Measurements from ENCODE around the gene STIM1.

STIM1 gene

GRCh38 chr11:3822312-3822711 lies 33.2 kb upstream of the STIM1 start:
- TF ChIP-seq RARB (CRISPR knock-in tag; IDR thresholded peaks at IDR 0.05) (no peak), SNAI2 (CRISPR knock-in tag; IDR thresholded peaks at IDR 0.05) (no peak), PATZ1 (CRISPR knock-in tag; IDR thresholded peaks at IDR 0.05; ENCODE audit: borderline replicate concordance) (no peak), ZNF70 (CRISPR knock-in tag; IDR thresholded peaks at IDR 0.05) (no peak), BACH2 (CRISPR knock-in tag; IDR thresholded peaks at IDR 0.05; ENCODE audit: borderline replicate concordance) (no peak)
- no peak for ATAC-seq

DNA sequence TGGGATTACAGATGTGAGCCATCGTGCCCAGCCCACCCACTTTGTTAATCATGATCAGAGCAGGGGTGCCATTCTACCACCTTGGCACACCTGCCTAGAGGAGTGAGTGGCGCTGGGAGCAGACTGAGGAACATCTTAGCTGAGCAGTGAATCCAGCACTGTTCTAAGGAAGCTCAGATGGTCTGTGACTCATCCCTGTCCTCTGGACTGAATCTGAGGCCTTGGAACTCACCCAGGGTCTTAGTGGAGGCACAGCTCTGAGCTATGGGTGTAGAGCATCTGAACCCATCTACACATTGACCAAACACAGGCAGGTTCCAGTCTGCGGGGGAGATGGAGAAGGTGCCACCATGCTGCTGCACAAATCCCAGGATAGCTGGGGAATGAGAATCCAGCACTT lies 32.2 kb upstream of the STIM1 start:
- peak; percentile 79 for ATAC-seq
- no peak for TF ChIP-seq ZFP3 (CRISPR knock-in tag; IDR thresholded peaks at IDR 0.05)
- TF ChIP-seq, protein P1, sequence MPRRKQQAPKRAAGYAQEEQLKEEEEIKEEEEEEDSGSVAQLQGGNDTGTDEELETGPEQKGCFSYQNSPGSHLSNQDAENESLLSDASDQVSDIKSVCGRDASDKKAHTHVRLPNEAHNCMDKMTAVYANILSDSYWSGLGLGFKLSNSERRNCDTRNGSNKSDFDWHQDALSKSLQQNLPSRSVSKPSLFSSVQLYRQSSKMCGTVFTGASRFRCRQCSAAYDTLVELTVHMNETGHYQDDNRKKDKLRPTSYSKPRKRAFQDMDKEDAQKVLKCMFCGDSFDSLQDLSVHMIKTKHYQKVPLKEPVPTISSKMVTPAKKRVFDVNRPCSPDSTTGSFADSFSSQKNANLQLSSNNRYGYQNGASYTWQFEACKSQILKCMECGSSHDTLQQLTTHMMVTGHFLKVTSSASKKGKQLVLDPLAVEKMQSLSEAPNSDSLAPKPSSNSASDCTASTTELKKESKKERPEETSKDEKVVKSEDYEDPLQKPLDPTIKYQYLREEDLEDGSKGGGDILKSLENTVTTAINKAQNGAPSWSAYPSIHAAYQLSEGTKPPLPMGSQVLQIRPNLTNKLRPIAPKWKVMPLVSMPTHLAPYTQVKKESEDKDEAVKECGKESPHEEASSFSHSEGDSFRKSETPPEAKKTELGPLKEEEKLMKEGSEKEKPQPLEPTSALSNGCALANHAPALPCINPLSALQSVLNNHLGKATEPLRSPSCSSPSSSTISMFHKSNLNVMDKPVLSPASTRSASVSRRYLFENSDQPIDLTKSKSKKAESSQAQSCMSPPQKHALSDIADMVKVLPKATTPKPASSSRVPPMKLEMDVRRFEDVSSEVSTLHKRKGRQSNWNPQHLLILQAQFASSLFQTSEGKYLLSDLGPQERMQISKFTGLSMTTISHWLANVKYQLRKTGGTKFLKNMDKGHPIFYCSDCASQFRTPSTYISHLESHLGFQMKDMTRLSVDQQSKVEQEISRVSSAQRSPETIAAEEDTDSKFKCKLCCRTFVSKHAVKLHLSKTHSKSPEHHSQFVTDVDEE (CRISPR knock-in tag; IDR thresholded peaks at IDR 0.05), result no peak
- TF ChIP-seq CSDC2 (CRISPR knock-in tag; IDR thresholded peaks at IDR 0.05), result no peak
- no peak for TF ChIP-seq ISL1 (CRISPR knock-in tag; IDR thresholded peaks at IDR 0.05)
- TF ChIP-seq TOX (CRISPR knock-in tag; IDR thresholded peaks at IDR 0.05; ENCODE audit: borderline replicate concordance), result no peak
- no peak for TF ChIP-seq ZC3H10 (CRISPR knock-in tag; IDR thresholded peaks at IDR 0.05)
- no peak for TF ChIP-seq ZNF70 (CRISPR knock-in tag; IDR thresholded peaks at IDR 0.05)
- TF ChIP-seq ZFP30 (CRISPR knock-in tag; IDR thresholded peaks at IDR 0.05), result no peak
- TF ChIP-seq PPARA (CRISPR knock-in tag; IDR thresholded peaks at IDR 0.05; ENCODE audit: borderline replicate concordance), result no peak
- TF ChIP-seq BACH2 (CRISPR knock-in tag; IDR thresholded peaks at IDR 0.05; ENCODE audit: borderline replicate concordance), result no peak
- no peak for TF ChIP-seq ZNF565 (CRISPR knock-in tag; conservative IDR thresholded peaks at IDR 0.05; ENCODE audit: low read depth)
- no peak for TF ChIP-seq GLIS3 (CRISPR knock-in tag; IDR thresholded peaks at IDR 0.05)

GRCh38 chr11:3823762-3824506 lies 31.5 kb upstream of the STIM1 start:
- ATAC-seq, result no peak
- TF ChIP-seq ISL1 (CRISPR knock-in tag; IDR thresholded peaks at IDR 0.05) (no peak), TCF4 (CRISPR knock-in tag; IDR thresholded peaks at IDR 0.05; ENCODE audit: borderline replicate concordance) (no peak), TOX (CRISPR knock-in tag; IDR thresholded peaks at IDR 0.05; ENCODE audit: borderline replicate concordance) (no peak), ZC3H10 (CRISPR knock-in tag; IDR thresholded peaks at IDR 0.05) (no peak), PPARA (CRISPR knock-in tag; IDR thresholded peaks at IDR 0.05; ENCODE audit: borderline replicate concordance) (no peak), CREB5 (CRISPR knock-in tag; IDR thresholded peaks at IDR 0.05; ENCODE audit: low read depth) (no peak), SNAI2 (CRISPR knock-in tag; IDR thresholded peaks at IDR 0.05) (no peak), BACH2 (CRISPR knock-in tag; IDR thresholded peaks at IDR 0.05; ENCODE audit: borderline replicate concordance) (no peak), CSDC2 (CRISPR knock-in tag; IDR thresholded peaks at IDR 0.05) (no peak), ESRRG (CRISPR knock-in tag; IDR thresholded peaks at IDR 0.05) (no peak), ZNF8 (CRISPR knock-in tag; IDR thresholded peaks at IDR 0.05) (no peak), CSRNP3 (CRISPR knock-in tag; IDR thresholded peaks at IDR 0.05) (no peak), OSR1 (CRISPR knock-in tag; IDR thresholded peaks at IDR 0.05) (no peak), RARB (CRISPR knock-in tag; IDR thresholded peaks at IDR 0.05) (no peak), ARNTL (CRISPR knock-in tag; IDR thresholded peaks at IDR 0.05; ENCODE audit: borderline replicate concordance, low read depth) (no peak), PATZ1 (CRISPR knock-in tag; IDR thresholded peaks at IDR 0.05; ENCODE audit: borderline replicate concordance) (no peak), ZNF565 (CRISPR knock-in tag; conservative IDR thresholded peaks at IDR 0.05; ENCODE audit: low read depth) (no peak), ZFP3 (CRISPR knock-in tag; IDR thresholded peaks at IDR 0.05) (no peak)
- TF ChIP-seq, protein P2, sequence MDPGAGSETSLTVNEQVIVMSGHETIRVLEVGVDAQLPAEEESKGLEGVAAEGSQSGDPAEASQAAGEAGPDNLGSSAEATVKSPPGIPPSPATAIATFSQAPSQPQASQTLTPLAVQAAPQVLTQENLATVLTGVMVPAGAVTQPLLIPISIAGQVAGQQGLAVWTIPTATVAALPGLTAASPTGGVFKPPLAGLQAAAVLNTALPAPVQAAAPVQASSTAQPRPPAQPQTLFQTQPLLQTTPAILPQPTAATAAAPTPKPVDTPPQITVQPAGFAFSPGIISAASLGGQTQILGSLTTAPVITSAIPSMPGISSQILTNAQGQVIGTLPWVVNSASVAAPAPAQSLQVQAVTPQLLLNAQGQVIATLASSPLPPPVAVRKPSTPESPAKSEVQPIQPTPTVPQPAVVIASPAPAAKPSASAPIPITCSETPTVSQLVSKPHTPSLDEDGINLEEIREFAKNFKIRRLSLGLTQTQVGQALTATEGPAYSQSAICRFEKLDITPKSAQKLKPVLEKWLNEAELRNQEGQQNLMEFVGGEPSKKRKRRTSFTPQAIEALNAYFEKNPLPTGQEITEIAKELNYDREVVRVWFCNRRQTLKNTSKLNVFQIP (CRISPR knock-in tag; IDR thresholded peaks at IDR 0.05; ENCODE audit: borderline replicate concordance, low read depth), result no peak

Data from SK-N-SH treated with all-trans-retinoic acid at 6 μM for 48 hours (cell line).